Measurements from ENCODE around the gene DIS3L2. TPM values are rescaled to one million over a fixed set of nuclear protein-coding genes. Genes with fewer than 3 reads are reported as not detected.

DIS3L2 gene
- total RNA-seq, 1 experiment from 2014 or later, result 28.5 TPM

DNA sequence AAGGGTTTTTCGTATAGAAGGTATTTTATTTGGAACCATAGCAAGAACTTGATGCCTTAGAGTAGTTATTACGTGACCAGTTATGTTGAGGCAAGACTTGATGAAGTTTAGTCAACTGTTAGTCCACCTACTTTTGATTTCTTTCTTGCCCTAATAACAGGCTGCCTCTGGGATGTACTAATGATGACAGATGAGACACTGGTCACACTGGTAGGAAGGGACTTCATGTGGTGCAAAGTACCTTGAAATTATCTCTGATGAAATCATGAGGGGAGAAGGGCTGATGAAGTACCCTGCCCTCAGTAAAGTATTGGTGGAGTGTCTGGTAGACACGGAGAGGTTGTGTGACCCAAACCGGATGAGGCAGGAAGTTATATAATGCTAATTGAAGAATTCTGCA, 5.4 kb downstream of the DIS3L2 start (continued):
- TF ChIP-seq, protein P1, sequence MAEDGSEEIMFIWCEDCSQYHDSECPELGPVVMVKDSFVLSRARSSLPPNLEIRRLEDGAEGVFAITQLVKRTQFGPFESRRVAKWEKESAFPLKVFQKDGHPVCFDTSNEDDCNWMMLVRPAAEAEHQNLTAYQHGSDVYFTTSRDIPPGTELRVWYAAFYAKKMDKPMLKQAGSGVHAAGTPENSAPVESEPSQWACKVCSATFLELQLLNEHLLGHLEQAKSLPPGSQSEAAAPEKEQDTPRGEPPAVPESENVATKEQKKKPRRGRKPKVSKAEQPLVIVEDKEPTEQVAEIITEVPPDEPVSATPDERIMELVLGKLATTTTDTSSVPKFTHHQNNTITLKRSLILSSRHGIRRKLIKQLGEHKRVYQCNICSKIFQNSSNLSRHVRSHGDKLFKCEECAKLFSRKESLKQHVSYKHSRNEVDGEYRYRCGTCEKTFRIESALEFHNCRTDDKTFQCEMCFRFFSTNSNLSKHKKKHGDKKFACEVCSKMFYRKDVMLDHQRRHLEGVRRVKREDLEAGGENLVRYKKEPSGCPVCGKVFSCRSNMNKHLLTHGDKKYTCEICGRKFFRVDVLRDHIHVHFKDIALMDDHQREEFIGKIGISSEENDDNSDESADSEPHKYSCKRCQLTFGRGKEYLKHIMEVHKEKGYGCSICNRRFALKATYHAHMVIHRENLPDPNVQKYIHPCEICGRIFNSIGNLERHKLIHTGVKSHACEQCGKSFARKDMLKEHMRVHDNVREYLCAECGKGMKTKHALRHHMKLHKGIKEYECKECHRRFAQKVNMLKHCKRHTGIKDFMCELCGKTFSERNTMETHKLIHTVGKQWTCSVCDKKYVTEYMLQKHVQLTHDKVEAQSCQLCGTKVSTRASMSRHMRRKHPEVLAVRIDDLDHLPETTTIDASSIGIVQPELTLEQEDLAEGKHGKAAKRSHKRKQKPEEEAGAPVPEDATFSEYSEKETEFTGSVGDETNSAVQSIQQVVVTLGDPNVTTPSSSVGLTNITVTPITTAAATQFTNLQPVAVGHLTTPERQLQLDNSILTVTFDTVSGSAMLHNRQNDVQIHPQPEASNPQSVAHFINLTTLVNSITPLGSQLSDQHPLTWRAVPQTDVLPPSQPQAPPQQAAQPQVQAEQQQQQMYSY (CRISPR knock-in tag; IDR thresholded peaks at IDR 0.05), result no peak
- no peak for TF ChIP-seq MXD4 (CRISPR knock-in tag; IDR thresholded peaks at IDR 0.05; ENCODE audit: borderline replicate concordance)
- no peak for TF ChIP-seq SMAD4 (CRISPR knock-in tag; IDR thresholded peaks at IDR 0.05)
- no peak for TF ChIP-seq ZNF396 (CRISPR knock-in tag; IDR thresholded peaks at IDR 0.05; ENCODE audit: borderline replicate concordance)
- TF ChIP-seq, protein P2, sequence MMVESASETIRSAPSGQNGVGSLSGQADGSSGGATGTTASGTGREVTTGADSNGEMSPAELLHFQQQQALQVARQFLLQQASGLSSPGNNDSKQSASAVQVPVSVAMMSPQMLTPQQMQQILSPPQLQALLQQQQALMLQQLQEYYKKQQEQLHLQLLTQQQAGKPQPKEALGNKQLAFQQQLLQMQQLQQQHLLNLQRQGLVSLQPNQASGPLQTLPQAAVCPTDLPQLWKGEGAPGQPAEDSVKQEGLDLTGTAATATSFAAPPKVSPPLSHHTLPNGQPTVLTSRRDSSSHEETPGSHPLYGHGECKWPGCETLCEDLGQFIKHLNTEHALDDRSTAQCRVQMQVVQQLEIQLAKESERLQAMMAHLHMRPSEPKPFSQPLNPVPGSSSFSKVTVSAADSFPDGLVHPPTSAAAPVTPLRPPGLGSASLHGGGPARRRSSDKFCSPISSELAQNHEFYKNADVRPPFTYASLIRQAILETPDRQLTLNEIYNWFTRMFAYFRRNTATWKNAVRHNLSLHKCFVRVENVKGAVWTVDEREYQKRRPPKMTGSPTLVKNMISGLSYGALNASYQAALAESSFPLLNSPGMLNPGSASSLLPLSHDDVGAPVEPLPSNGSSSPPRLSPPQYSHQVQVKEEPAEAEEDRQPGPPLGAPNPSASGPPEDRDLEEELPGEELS (CRISPR knock-in tag; IDR thresholded peaks at IDR 0.05), result no peak

DNA sequence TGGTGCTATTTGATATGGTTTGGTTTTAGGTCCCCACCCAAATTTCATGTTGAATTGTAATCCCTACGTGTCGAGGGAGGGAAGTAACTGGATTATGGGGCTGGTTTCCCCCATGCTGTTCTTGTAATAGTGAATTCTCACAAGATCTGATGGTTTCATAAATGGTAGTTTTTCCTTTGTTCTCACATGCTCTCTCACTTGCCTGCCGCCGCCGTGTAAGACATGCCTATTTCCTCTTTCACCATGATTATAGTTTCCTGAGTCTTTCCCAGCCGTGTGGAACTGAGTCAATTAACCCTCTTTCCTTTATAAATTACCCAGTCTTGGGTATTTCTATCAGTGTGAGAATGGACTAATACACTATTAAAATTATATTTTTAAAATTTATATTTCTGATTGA, 7.3 kb downstream of the DIS3L2 start:
- Mint-ChIP-seq H3K36me3 (peaks cover 17% of the 10 kb centered on the region), H3K27ac (no peak overlapping the region), H3K4me1 (no peaks in the 10 kb centered on the region), H3K9me3 (peaks cover 20% of the 10 kb centered on the region), H3K4me3 (no peak overlapping the region), H3K27me3 (ENCODE audit: low read depth) (no peaks in the 10 kb centered on the region)
- TF ChIP-seq, protein P2 (CRISPR knock-in tag; IDR thresholded peaks at IDR 0.05), result no peak
- no peak for TF ChIP-seq RORB (CRISPR knock-in tag; IDR thresholded peaks at IDR 0.05)
- no peak for TF ChIP-seq SOX15 (CRISPR knock-in tag; IDR thresholded peaks at IDR 0.05)
- TF ChIP-seq, protein P3, sequence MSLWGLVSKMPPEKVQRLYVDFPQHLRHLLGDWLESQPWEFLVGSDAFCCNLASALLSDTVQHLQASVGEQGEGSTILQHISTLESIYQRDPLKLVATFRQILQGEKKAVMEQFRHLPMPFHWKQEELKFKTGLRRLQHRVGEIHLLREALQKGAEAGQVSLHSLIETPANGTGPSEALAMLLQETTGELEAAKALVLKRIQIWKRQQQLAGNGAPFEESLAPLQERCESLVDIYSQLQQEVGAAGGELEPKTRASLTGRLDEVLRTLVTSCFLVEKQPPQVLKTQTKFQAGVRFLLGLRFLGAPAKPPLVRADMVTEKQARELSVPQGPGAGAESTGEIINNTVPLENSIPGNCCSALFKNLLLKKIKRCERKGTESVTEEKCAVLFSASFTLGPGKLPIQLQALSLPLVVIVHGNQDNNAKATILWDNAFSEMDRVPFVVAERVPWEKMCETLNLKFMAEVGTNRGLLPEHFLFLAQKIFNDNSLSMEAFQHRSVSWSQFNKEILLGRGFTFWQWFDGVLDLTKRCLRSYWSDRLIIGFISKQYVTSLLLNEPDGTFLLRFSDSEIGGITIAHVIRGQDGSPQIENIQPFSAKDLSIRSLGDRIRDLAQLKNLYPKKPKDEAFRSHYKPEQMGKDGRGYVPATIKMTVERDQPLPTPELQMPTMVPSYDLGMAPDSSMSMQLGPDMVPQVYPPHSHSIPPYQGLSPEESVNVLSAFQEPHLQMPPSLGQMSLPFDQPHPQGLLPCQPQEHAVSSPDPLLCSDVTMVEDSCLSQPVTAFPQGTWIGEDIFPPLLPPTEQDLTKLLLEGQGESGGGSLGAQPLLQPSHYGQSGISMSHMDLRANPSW (CRISPR knock-in tag; conservative IDR thresholded peaks at IDR 0.05; ENCODE audit: low read depth), result no peak
- TF ChIP-seq KAT7 (CRISPR knock-in tag; IDR thresholded peaks at IDR 0.05; ENCODE audit: borderline replicate concordance), result no peak
- TF ChIP-seq, protein P4, sequence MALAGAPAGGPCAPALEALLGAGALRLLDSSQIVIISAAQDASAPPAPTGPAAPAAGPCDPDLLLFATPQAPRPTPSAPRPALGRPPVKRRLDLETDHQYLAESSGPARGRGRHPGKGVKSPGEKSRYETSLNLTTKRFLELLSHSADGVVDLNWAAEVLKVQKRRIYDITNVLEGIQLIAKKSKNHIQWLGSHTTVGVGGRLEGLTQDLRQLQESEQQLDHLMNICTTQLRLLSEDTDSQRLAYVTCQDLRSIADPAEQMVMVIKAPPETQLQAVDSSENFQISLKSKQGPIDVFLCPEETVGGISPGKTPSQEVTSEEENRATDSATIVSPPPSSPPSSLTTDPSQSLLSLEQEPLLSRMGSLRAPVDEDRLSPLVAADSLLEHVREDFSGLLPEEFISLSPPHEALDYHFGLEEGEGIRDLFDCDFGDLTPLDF (CRISPR knock-in tag; IDR thresholded peaks at IDR 0.05), result no peak
- no peak for ATAC-seq
- DNase-seq (ENCODE audit: low spot score), result no peak
- CTCF ChIA-PET, result no interaction called here
- POLR2A ChIA-PET, result no interaction called here

DNA sequence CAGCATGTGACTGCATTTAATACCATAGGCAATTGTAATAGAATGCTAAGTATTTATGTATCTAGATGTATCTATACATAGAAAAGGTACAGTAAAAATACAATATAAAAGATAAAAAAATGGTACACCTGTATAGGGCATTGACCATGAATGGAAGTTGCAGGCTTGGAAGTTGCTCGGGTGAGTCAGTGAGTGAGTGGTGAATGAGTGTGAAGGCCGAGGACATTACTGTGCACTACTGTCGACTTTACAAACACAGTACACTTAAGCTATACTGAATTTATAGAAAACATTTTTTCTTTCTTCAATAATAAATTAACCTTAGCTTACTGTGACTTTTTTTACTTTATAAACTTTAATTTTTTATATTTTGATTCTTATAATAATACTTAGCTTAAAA, 8.9 kb downstream of the DIS3L2 start:
- H3K27ac Mint-ChIP-seq, result no peak overlapping the region
- H3K9me3 Mint-ChIP-seq, result peaks cover 20% of the 10 kb centered on the region
- ChIA-PET POLR2A (no interaction called here), CTCF (no interaction called here)
- DNase-seq (ENCODE audit: low spot score) (no peak), ATAC-seq (no peak)
- H3K36me3 Mint-ChIP-seq, result peaks cover 17% of the 10 kb centered on the region
- TF ChIP-seq FOXK1 (CRISPR knock-in tag; IDR thresholded peaks at IDR 0.05) (no peak), JAZF1 (CRISPR knock-in tag; IDR thresholded peaks at IDR 0.05) (no peak), NR3C1 (CRISPR knock-in tag; conservative IDR thresholded peaks at IDR 0.05; ENCODE audit: low read depth) (no peak), TEAD1 (CRISPR knock-in tag; IDR thresholded peaks at IDR 0.05) (no peak), ZBTB21 (CRISPR knock-in tag; IDR thresholded peaks at IDR 0.05; ENCODE audit: borderline replicate concordance) (no peak), MYBL2 (CRISPR knock-in tag; IDR thresholded peaks at IDR 0.05) (no peak), FOXP1 (CRISPR knock-in tag; IDR thresholded peaks at IDR 0.05; ENCODE audit: borderline replicate concordance) (no peak)
- TF ChIP-seq, protein P5, sequence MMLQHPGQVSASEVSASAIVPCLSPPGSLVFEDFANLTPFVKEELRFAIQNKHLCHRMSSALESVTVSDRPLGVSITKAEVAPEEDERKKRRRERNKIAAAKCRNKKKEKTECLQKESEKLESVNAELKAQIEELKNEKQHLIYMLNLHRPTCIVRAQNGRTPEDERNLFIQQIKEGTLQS (CRISPR knock-in tag; conservative IDR thresholded peaks at IDR 0.05), result no peak
- no peaks in the 10 kb centered on the region for H3K4me1 Mint-ChIP-seq
- H3K27me3 Mint-ChIP-seq (ENCODE audit: low read depth), result no peaks in the 10 kb centered on the region
- no peak overlapping the region for H3K4me3 Mint-ChIP-seq

Data from WTC11 (cell line).